H4 (cell line): Measurements from ENCODE around the gene FAM228A. TPM values are rescaled to one million over a fixed set of nuclear protein-coding genes. Genes with fewer than 3 reads are reported as not detected.

ENCODE experiments used
- DNase-seq: peaks from one replicate; pipeline ENCODE4 v3.0.0-alpha.2; 2015; ENCODE audit warnings: low spot score
- total RNA-seq: library from RNA; depleted of rRNA; stranded (reverse); fragments of >200 nt; shearing (Covaris generic); gene quantifications from 2 replicates; pipeline ENCODE4 v1.2.3, GENCODE V29; 2014; rRNA removed

Gene FAM228A
- total RNA-seq, 1 experiment from 2014 or later = not detected

GRCh38 chr2:24225499-24226242 lies 50.8 kb downstream of the FAM228A start:
- DNase-seq = no peak

- DNase-seq = no peak
Measured at GRCh38 chr2:24228470-24228869, 53.6 kb downstream of the FAM228A start.

DNA sequence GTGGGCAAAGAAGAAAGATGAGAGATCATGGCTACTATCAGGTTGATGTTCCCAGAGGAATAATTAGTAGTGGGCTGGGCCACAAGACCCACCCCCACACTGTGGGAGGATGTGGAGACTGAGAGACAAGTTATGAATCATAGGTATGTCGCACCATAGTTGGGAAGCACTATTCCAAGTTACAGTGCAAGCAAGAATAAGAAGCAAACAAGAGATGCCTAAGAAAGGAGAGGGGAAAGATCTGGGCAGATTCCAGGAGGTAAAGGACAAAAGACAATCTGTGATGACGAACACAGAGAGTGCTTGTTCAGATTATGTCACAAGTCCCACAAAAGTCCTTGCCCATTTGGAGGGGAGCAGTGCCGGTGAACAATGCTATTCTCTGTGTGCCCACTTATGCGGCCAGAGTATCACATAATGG lies 56.6 kb downstream of the FAM228A start:
- no peak for DNase-seq

DNA sequence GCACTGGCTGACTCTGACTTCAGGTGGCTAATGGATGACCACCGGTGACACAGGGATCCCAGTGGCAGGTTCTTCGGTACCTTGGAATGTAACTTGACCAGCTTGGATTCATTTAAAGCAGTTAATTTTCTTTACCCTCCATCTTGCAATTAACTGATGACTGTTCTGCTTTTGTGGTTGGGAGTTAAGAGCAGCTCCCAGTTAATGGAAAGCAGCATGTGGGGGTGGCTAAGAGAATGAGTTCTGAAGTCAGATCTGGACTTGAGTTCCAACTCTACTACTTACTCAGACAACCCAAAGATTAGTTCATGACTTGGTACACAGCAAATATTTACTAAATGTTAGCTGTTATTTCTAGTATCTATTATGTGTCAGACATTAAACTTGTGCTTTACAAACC lies 58.5 kb downstream of the FAM228A start:
- DNase-seq = no peak

DNA sequence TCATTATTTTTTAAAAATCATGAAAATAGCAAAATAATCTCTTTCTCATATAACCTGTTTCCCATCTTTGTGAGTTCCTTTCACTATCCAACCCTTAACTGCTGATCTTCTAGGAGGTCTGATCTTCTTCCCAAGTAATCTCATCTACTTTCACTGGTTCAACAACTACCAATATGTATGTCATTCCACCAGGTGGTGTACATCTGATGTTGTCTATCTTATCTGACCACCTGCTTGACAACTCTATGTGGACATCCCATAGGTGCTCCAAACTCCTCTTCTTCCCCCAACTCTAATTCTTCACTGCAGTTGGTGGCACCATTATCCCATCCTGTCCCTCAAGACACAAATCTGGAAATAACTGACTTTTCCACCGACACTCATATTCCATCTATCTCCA lies 62.5 kb downstream of the FAM228A start:
- no peak for DNase-seq

DNA sequence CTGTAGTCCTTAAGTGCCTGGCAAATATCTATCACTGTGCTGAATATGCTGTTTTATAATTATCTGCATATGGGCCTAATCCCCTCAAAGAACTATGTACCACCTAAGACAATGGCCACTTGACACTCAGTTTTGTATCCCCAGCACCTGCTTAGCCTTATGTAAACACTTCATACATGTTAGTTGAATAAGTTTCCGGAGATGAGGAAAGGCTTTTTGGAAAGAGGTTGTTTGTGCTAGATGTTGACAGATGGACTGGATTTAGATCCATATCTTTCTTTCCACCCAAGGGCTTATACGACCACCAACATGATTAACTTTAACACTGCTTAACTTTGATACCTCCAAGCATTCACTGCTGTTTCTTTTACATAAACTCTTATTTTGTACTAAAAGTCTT lies 63.3 kb downstream of the FAM228A start:
- no peak for DNase-seq

DNA sequence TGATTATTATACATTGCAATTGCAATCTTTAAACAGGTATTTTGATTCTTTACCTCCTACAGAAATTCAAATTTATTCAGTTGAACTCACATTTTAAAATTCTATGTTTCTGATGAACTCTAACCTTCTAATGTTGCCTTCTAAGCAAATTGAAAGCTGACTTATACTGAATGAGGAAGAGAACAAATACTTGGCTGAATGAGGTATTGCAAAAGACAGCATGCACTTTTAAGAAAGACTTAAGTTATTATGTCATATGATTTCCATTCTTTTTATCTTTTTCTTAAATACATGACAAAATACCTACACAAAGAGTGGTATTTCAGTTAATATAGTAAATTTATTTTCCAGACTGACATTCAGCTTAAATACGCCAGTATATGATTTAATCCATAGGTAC lies 64.7 kb downstream of the FAM228A start:
- DNase-seq = no peak

Other genes starting within 250 kb of the FAM228A start
- 2.3 and 2.6 TPM in 2 replicates for gene ATAD2B, start 247.9 kb upstream of the FAM228A start, total RNA-seq
- gene UBXN2A, start 234.6 kb upstream of the FAM228A start, total RNA-seq = 5.7 and 10.0 TPM in 2 replicates
- gene MFSD2B, start 165.0 kb upstream of the FAM228A start, total RNA-seq = 0.72 TPM in 1 of 2 replicates, not detected in the other
- gene WDCP, start 127.7 kb upstream of the FAM228A start, total RNA-seq = 7.1 and 7.6 TPM in 2 replicates
- 0.58 TPM in 1 of 2 replicates, not detected in the other for gene FKBP1B, start 125.3 kb upstream of the FAM228A start, total RNA-seq
- gene SF3B6, start 98.7 kb upstream of the FAM228A start, total RNA-seq = 178 and 188 TPM in 2 replicates
- 4.9 and 5.1 TPM in 2 replicates for gene TP53I3, start 90.2 kb upstream of the FAM228A start, total RNA-seq
- gene PFN4, start 51.7 kb upstream of the FAM228A start, total RNA-seq = 0.72 and 1.1 TPM in 2 replicates
- 0.27 and 1.8 TPM in 2 replicates for gene FAM228B, start 51.6 kb upstream of the FAM228A start, total RNA-seq
- gene ITSN2, start 185.5 kb downstream of the FAM228A start, total RNA-seq = 5.5 and 8.9 TPM in 2 replicates